B cell (primary cell): ENCODE data around the gene LILRA2. TPM values are rescaled to one million over a fixed set of nuclear protein-coding genes. Genes with fewer than 3 reads are reported as not detected.

Experiments used
- ATAC-seq: fragments of 200-7000 bp; cut with Tn5 transposase; one replicate; pipeline ENCODE4 v1.10.0; 2021; ENCODE audit warnings: low read depth, mild to moderate bottlenecking, moderate number of reproducible peaks, moderate library complexity
- CTCF ChIA-PET: fragments of 350-600 bp; sonication (Branson Sonifier 250); formaldehyde crosslinking; loops from one replicate; lab custom pipeline; 2021; ENCODE audit warnings: antibody characterized with exemption, inconsistent platforms; lab: Charles Lee
- POLR2A ChIA-PET: fragments of 350-600 bp; sonication (Branson Sonifier 250); formaldehyde crosslinking; loops from one replicate; lab custom pipeline; 2021; ENCODE audit warnings: antibody characterized with exemption; lab: Charles Lee
- DNase-seq: peaks from one replicate; pipeline ENCODE4 v3.0.0; 2013
- H2AFZ ChIP-seq: 2 replicates; pipeline ENCODE4 v1.6.1; 2012; ENCODE audit warnings: mild to moderate bottlenecking, low read depth, low read length; ENCODE audit not compliant: insufficient read depth, poor library complexity, severe bottlenecking
- H3K27ac ChIP-seq, 2 donors: 1 replicate in 1 of 2; 2 replicates in 1 of 2; pipeline ENCODE4 v1.5.1; 2012 to 2013; ENCODE audit warnings: low read length in 2 of 2, mild to moderate bottlenecking in 2 of 2, moderate library complexity in 1 of 2
- H3K27me3 ChIP-seq, 4 experiments: fragments of 200-600 bp in 1 of 4; sonication (generic) in 1 of 4; replicated peaks in 1 of 4; 1 replicate in 2 of 4; 2 replicates in 2 of 4; pipeline versions ENCODE4 v1.6.1 to v1.7.0; 2013 to 2016; ENCODE audit warnings: low read length in 3 of 4, mild to moderate bottlenecking in 2 of 4, mixed read lengths in 1 of 4, moderate library complexity in 1 of 4; ENCODE audit not compliant: insufficient read depth in 4 of 4, control insufficient read depth in 3 of 4; ENCODE audit errors: control extremely low read depth in 1 of 4
- H3K36me3 ChIP-seq, 2 experiments: replicated peaks in 1 of 2; 1 replicate in 1 of 2; 2 replicates in 1 of 2; pipeline versions ENCODE4 v1.6.1 to v1.7.1; 2013; ENCODE audit warnings: low read length in 1 of 2; ENCODE audit not compliant: insufficient read depth in 2 of 2, control insufficient read depth in 1 of 2; ENCODE audit errors: control extremely low read depth in 1 of 2, extremely low read depth in 1 of 2
- H3K4me1 ChIP-seq, 2 donors: fragments of 200-600 bp in 1 of 2; sonication (generic) in 1 of 2; 1 replicate in 1 of 2; 2 replicates in 1 of 2; pipeline versions ENCODE4 v1.5.1 to v1.6.1; 2013 to 2017; ENCODE audit warnings: low read length in 2 of 2; ENCODE audit not compliant: control insufficient read depth in 2 of 2, insufficient read depth in 2 of 2
- H3K4me2 ChIP-seq: replicated peaks from 2 replicates; pipeline ENCODE3; 2012; ENCODE audit warnings: mild to moderate bottlenecking, low read depth, low read length; ENCODE audit not compliant: poor library complexity, severe bottlenecking
- H3K4me3 ChIP-seq, 5 experiments: fragments of 200-600 bp in 1 of 5; sonication (generic) in 1 of 5; 1 replicate in 3 of 5; 2 replicates in 2 of 5; pipeline versions ENCODE4 v1.5.1 to v1.7.0; 2011 to 2016; ENCODE audit warnings: low read length in 4 of 5, mild to moderate bottlenecking in 4 of 5, low read depth in 2 of 5, control low read depth in 1 of 5, moderate library complexity in 1 of 5; ENCODE audit not compliant: insufficient read depth in 1 of 5; ENCODE audit errors: control extremely low read depth in 1 of 5, extremely low read depth in 1 of 5
- H3K79me2 ChIP-seq: fragments of 200-600 bp; sonication (generic); one replicate; pipeline ENCODE4 v1.6.0; 2016; ENCODE audit warnings: low read length; ENCODE audit not compliant: control insufficient read depth, insufficient read depth
- H3K9ac ChIP-seq: fragments of 200-600 bp; sonication (generic); 2 replicates; pipeline ENCODE4 v1.6.1; 2017; ENCODE audit warnings: mild to moderate bottlenecking, low read length, moderate library complexity
- H3K9me3 ChIP-seq, 3 donors: one replicate each; pipeline versions ENCODE4 v1.6.1 to v1.7.1; 2013; ENCODE audit warnings: low read length in 2 of 3; ENCODE audit not compliant: control insufficient read depth in 2 of 3, insufficient read depth in 1 of 3; ENCODE audit errors: control extremely low read depth in 1 of 3
- H4K20me1 ChIP-seq: 2 replicates; pipeline ENCODE4 v1.6.0; 2012; ENCODE audit warnings: mild to moderate bottlenecking, low read length; ENCODE audit not compliant: insufficient read depth, control insufficient read depth, poor library complexity, severe bottlenecking
- H3K27ac Mint-ChIP-seq: one replicate; pipeline ENCODE4 v1.8.0; 2021; ENCODE audit warnings: mixed read lengths
- H3K27me3 Mint-ChIP-seq: one replicate; pipeline ENCODE4 v1.8.0; 2021; ENCODE audit warnings: mixed read lengths
- H3K4me1 Mint-ChIP-seq: one replicate; pipeline ENCODE4 v1.8.0; 2021; ENCODE audit warnings: mixed read lengths
- H3K4me3 Mint-ChIP-seq: one replicate; pipeline ENCODE4 v1.8.0; 2021; ENCODE audit warnings: mixed read lengths
- H3K9me3 Mint-ChIP-seq: one replicate; pipeline ENCODE4 v1.8.0; 2022; ENCODE audit warnings: mixed read lengths; ENCODE audit not compliant: insufficient read depth
- CTCF ChIP-seq: fragments of 200-600 bp; IDR thresholded peaks from one replicate; pipeline ENCODE4 v1.8.0; 2022; ENCODE audit warnings: antibody characterized with exemption, mild to moderate bottlenecking
- EZH2 ChIP-seq: IDR thresholded peaks from 2 replicates; pipeline ENCODE4 v1.6.1; 2012; ENCODE audit warnings: borderline replicate concordance, low read depth, mild to moderate bottlenecking, moderate library complexity, low read length; ENCODE audit not compliant: insufficient read depth, poor library complexity, severe bottlenecking
- WGBS: methylation state at CpG from one replicate; pipeline ENCODE4 v1.1.5; 2013; ENCODE audit warnings: missing lambda C conversion rate; ENCODE audit not compliant: insufficient coverage; 5-methylcytosine and 5-hydroxymethylcytosine counted together
- intact Hi-C: fragments of 100-400 bp; cut with micrococcal nuclease; formaldehyde crosslinking; loops from one replicate; pipeline ENCODE4 v1.10.0; 2022
- polyA plus RNA-seq: library from polyadenylated mRNA; depleted of rRNA; stranded (reverse); fragments of >200 nt; gene quantifications from 2 replicates; pipeline ENCODE4 v1.2.3, GENCODE V29; 2012
- total RNA-seq, 2 donors: library from RNA; stranded (reverse); fragments of 120-200 nt in 1 of 2; gene quantifications; 1 replicate in 1 of 2; 2 replicates in 1 of 2; pipeline versions ENCODE4 v1.2.3 to v1.2.4, GENCODE V29; 2013 to 2022

Gene LILRA2
- total and polyA plus RNA-seq, 2 donors (not counting 1 experiment from before 2014, with no cell fraction given) = 0.25 to 2.8 TPM

GRCh38 chr19:54558339-54558738, 15.3 kb upstream of the LILRA2 start:
- CTCF ChIA-PET = interaction anchor here (1.5 kb wide), 1 partner anchor 116 kb away, joined by 3 read pairs; no protein-coding TSS in a partner anchor
- 81% methylated on average over 3 of the region's 3 CpGs for WGBS

GRCh38 chr19:54560881-54561385, 12.7 kb upstream of the LILRA2 start:
- Mint-ChIP-seq H3K27me3 (peaks cover 19% of the 10 kb centered on the region), H3K4me1 (no peaks in the 10 kb centered on the region), H3K4me3 (no peak overlapping the region), H3K27ac (no peak overlapping the region), H3K9me3 (no peaks in the 10 kb centered on the region)
- H3K4me3 ChIP-seq = no peak overlapping the region
- no peak overlapping the region for H2AFZ ChIP-seq
- no peaks in the 10 kb centered on the region for H3K36me3 ChIP-seq
- no peaks in the 10 kb centered on the region for H3K79me2 ChIP-seq
- TF ChIP-seq CTCF (no peak), EZH2 (no peak)
- peaks cover 0 to 3% (median 1%) of the 10 kb centered on the region in 4 experiments for H3K27me3 ChIP-seq
- no peak overlapping the region for H3K9ac ChIP-seq
- no peak for DNase-seq
- H3K4me1 ChIP-seq = no peaks in the 10 kb centered on the region
- no peak overlapping the region for H3K4me2 ChIP-seq
- ChIA-PET CTCF (no interaction called here), POLR2A (no interaction called here)
- intact Hi-C loops = loop anchor here (10.0 kb wide), 1 partner anchor 54 kb away; no protein-coding TSS in a partner anchor
- WGBS = 100% methylated on average over 4 of the region's 11 CpGs
- H3K27ac ChIP-seq = no peak overlapping the region
- ATAC-seq = no peak
- no peaks in the 10 kb centered on the region for H4K20me1 ChIP-seq
- H3K9me3 ChIP-seq = no peaks in the 10 kb centered on the region

More at GRCh38 chr19:54558339-54558738, 15.3 kb upstream of the LILRA2 start:
- Histone ChIP-seq H3K36me3 (no peaks in the 10 kb centered on the region), H3K27me3 (peaks cover 0 to 3% (median 1%) of the 10 kb centered on the region in 4 experiments), H3K79me2 (no peaks in the 10 kb centered on the region), H3K4me2 (no peak overlapping the region), H3K9me3 (no peaks in the 10 kb centered on the region), H3K4me3 (no peak overlapping the region), H3K27ac (no peak overlapping the region), H3K9ac (no peak overlapping the region), H4K20me1 (no peaks in the 10 kb centered on the region), H2AFZ (no peak overlapping the region), H3K4me1 (no peaks in the 10 kb centered on the region)
- TF ChIP-seq CTCF (no peak), EZH2 (no peak)
- no peaks in the 10 kb centered on the region for H3K4me1 Mint-ChIP-seq
- H3K9me3 Mint-ChIP-seq = no peaks in the 10 kb centered on the region
- DNase-seq (no peak), ATAC-seq (no peak)
- peaks cover 24% of the 10 kb centered on the region for H3K27me3 Mint-ChIP-seq
- H3K4me3 Mint-ChIP-seq = no peak overlapping the region
- POLR2A ChIA-PET = no interaction called here
- intact Hi-C loops = no loop called here
- H3K27ac Mint-ChIP-seq = no peak overlapping the region
